HG02970 (cell line): Measurements from ENCODE around the gene PPP1R1B.

ENCODE experiments used
- ATAC-seq: cut with Tn5 transposase; IDR thresholded peaks from one replicate; pipeline ENCODE4 v1.9.1; 2021; ENCODE audit warnings: mild to moderate bottlenecking, moderate library complexity, moderate number of reproducible peaks; ENCODE audit not compliant: unreplicated experiment, low FRiP score

Gene PPP1R1B

GRCh38 chr17:39651923-39652586 is 25.3 kb downstream of the PPP1R1B start:
- no peak for ATAC-seq

GRCh38 chr17:39652587-39653315 is 26.0 kb downstream of the PPP1R1B start:
- no peak for ATAC-seq

- no peak for ATAC-seq
These were observed 26.5 kb downstream of the PPP1R1B start for GRCh38 chr17:39653316-39653661.

- no peak for ATAC-seq
These were observed 27.0 kb downstream of the PPP1R1B start for GRCh38 chr17:39653662-39654331.

- ATAC-seq, result no peak
These were observed 28.4 kb downstream of the PPP1R1B start for GRCh38 chr17:39655105-39655504.

GRCh38 chr17:39658346-39658745 is 31.6 kb downstream of the PPP1R1B start:
- no peak for ATAC-seq

GRCh38 chr17:39658760-39659159 is 32.0 kb downstream of the PPP1R1B start:
- no peak for ATAC-seq

GRCh38 chr17:39659279-39660010 is 32.7 kb downstream of the PPP1R1B start:
- ATAC-seq, result no peak

- no peak for ATAC-seq
These were observed 33.2 kb downstream of the PPP1R1B start for GRCh38 chr17:39660011-39660360.

- no peak for ATAC-seq
These were observed 33.9 kb downstream of the PPP1R1B start for GRCh38 chr17:39660397-39661385.

GRCh38 chr17:39661744-39662541 is 35.2 kb downstream of the PPP1R1B start:
- no peak for ATAC-seq

GRCh38 chr17:39662551-39663339 is 36.0 kb downstream of the PPP1R1B start:
- ATAC-seq, result no peak

GRCh38 chr17:39663340-39663687 is 36.6 kb downstream of the PPP1R1B start:
- ATAC-seq, result no peak

GRCh38 chr17:39663688-39664580 is 37.2 kb downstream of the PPP1R1B start:
- no peak for ATAC-seq

- ATAC-seq, result no peak
These were observed 38.1 kb downstream of the PPP1R1B start, which contains the start of gene TCAP for GRCh38 chr17:39664581-39665561. TCAP (plus strand) TSS chr17:39665349; CDS start chr17:39665360, 11 bp downstream.

- no peak for ATAC-seq
These were observed 39.0 kb downstream of the PPP1R1B start for GRCh38 chr17:39665642-39666224.
